ENCODE data around the gene CLPTM1L.
"Not testable (repeated sequence)": the region's sequence is repeated elsewhere in the genome, so short reads cannot be mapped to it uniquely, and the experiment has no call there.

The CLPTM1L gene

DNA sequence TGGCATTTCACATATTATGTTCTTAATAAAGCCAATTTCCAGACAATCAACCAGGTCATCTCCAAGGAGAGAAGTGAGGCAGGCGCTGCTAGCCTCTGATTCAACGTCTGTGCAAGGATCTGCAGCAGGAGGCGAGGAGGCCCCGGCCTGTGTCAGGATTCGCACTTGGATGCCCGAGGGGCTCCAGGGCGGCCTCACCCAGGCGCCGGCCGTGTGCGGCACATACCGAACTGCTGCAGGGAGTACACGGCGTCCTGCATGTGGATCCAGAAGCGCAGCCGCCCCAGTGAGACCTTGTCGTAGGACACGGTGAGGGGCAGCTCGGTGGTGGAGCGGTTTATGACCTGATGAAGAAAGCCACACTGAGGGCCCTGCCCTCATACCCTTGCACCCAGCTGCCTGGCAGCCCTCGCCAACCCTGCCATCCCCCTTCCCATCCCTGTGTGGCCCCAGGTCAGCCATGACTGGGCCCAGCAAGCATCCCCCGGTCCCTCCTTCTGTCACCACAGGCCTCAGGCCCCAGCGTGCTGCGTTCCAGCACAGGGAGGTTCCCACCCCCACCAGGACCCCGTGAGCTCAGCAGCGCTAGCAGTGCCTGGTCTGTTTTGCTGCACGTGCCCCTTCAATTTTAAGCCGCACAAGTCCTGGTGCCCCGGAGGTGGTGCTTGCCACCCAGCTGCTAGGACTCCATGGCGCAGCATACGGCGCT, 9.9 kb downstream of the CLPTM1L start:
- H3K4me3 ChIP-seq (ENCODE audit: low read depth, low read length): no peak overlapping the region
- no peak for DNase-seq (ENCODE audit: low read depth)
- TF ChIP-seq, protein P1, sequence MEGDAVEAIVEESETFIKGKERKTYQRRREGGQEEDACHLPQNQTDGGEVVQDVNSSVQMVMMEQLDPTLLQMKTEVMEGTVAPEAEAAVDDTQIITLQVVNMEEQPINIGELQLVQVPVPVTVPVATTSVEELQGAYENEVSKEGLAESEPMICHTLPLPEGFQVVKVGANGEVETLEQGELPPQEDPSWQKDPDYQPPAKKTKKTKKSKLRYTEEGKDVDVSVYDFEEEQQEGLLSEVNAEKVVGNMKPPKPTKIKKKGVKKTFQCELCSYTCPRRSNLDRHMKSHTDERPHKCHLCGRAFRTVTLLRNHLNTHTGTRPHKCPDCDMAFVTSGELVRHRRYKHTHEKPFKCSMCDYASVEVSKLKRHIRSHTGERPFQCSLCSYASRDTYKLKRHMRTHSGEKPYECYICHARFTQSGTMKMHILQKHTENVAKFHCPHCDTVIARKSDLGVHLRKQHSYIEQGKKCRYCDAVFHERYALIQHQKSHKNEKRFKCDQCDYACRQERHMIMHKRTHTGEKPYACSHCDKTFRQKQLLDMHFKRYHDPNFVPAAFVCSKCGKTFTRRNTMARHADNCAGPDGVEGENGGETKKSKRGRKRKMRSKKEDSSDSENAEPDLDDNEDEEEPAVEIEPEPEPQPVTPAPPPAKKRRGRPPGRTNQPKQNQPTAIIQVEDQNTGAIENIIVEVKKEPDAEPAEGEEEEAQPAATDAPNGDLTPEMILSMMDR (conservative IDR thresholded peaks at IDR 0.05; ENCODE audit: low read depth, low read length): no peak

GRCh38 chr5:1333986-1334385, 10.9 kb downstream of the CLPTM1L start:
- DNase-seq (ENCODE audit: low read depth): no peak
- H3K4me3 ChIP-seq (ENCODE audit: low read depth, low read length): no peak overlapping the region
- TF ChIP-seq, protein P1 (conservative IDR thresholded peaks at IDR 0.05; ENCODE audit: low read depth, low read length): no peak

- H3K4me3 ChIP-seq (ENCODE audit: low read depth, low read length); DNase-seq (ENCODE audit: low read depth): not testable (repeated sequence)
Measured at GRCh38 chr5:1333286-1333685, 11.6 kb downstream of the CLPTM1L start.

- TF ChIP-seq, protein P1 (conservative IDR thresholded peaks at IDR 0.05; ENCODE audit: low read depth, low read length): no peak
- no peak for DNase-seq (ENCODE audit: low read depth)
- no peak overlapping the region for H3K4me3 ChIP-seq (ENCODE audit: low read depth, low read length)
Measured at GRCh38 chr5:1332461-1333001, 12.4 kb downstream of the CLPTM1L start.

GRCh38 chr5:1331861-1332405, 13.0 kb downstream of the CLPTM1L start:
- TF ChIP-seq, protein P1 (conservative IDR thresholded peaks at IDR 0.05; ENCODE audit: low read depth, low read length): no peak

GRCh38 chr5:1330847-1331831, 13.8 kb downstream of the CLPTM1L start:
- H3K4me3 ChIP-seq (ENCODE audit: low read depth, low read length): no peak overlapping the region
- DNase-seq (ENCODE audit: low read depth): no peak
- TF ChIP-seq, protein P1 (conservative IDR thresholded peaks at IDR 0.05; ENCODE audit: low read depth, low read length): no peak

More at GRCh38 chr5:1331861-1332405, 13.0 kb downstream of the CLPTM1L start:
- no peak for DNase-seq (ENCODE audit: low read depth)
- no peak overlapping the region for H3K4me3 ChIP-seq (ENCODE audit: low read depth, low read length)
